GM18498 (cell line): ENCODE data around the gene SKOR1.
A peak's percentile ranks its signal among the peaks of the same experiment; 100 is the strongest.

Experiments
- ATAC-seq: cut with Tn5 transposase; IDR thresholded peaks from one replicate; pipeline ENCODE4 v1.9.1; 2021; ENCODE audit warnings: mild to moderate bottlenecking, moderate library complexity; ENCODE audit not compliant: unreplicated experiment

SKOR1 gene

DNA sequence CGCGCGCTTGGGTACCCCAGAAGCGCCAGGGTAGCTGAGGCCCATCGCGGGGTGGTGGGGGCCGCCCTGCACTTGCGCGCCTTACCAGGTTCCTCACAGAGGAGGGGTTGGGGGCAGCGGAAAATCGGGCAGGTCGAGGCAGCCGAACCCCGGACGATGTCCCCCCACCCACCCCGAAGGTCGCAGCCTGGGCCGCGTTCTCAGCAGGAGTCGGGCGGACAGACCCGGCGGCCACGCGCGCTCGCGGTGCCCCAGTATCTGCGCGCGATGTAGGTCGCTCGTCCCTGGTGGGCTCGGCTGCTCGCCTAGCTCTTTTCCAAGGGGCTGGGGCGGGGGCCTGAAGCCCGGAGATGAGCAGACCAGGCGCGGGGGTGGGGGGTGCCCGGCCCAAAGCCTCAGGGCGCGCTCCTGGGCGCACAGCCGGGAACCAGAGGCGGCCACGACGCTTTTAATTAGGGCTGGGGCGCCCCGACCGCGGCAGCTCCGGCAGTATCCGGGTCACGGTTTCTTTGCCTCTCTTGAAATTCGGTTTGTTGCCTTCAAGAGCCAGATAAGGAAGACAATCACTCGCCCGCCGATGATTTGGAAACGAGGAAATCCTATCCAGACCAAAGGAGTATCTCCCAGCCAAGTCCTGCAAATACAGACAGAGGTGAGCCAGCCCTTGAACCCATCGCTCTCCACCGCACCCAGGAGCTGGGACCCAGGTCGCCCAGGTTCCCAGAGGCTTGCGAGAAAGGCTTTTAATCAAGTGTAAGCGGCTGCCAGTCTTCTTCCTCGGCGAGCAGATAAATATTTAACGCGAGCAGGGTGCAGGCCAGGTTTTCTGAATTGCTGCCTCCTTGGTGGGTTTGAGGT lies 4.6 kb downstream of the SKOR1 start:
- ATAC-seq, result no peak

DNA sequence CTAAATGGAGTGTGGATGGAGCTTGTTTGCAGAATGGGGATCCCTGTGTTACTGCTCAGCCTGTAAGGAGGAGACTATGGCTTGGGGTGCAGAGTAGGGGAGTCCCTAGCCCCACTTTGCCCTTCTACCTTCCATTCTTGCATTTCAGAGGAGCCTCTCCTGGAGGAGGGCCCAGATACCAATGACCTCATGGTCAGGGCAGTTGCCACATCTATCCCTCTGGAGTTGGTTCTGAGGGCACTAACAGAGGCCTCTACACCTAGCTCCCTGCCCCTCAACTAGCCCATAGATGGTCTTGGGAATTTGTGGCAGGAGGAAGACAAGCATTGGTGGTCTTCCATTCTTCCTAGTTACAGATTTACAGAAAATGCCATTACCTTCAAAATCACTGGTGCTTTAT lies 6.1 kb downstream of the SKOR1 start:
- no peak for ATAC-seq

- no peak for ATAC-seq
These were observed 6.8 kb downstream of the SKOR1 start for GRCh38 chr15:67832031-67832551.

GRCh38 chr15:67832897-67833709 lies 7.8 kb downstream of the SKOR1 start:
- no peak for ATAC-seq

DNA sequence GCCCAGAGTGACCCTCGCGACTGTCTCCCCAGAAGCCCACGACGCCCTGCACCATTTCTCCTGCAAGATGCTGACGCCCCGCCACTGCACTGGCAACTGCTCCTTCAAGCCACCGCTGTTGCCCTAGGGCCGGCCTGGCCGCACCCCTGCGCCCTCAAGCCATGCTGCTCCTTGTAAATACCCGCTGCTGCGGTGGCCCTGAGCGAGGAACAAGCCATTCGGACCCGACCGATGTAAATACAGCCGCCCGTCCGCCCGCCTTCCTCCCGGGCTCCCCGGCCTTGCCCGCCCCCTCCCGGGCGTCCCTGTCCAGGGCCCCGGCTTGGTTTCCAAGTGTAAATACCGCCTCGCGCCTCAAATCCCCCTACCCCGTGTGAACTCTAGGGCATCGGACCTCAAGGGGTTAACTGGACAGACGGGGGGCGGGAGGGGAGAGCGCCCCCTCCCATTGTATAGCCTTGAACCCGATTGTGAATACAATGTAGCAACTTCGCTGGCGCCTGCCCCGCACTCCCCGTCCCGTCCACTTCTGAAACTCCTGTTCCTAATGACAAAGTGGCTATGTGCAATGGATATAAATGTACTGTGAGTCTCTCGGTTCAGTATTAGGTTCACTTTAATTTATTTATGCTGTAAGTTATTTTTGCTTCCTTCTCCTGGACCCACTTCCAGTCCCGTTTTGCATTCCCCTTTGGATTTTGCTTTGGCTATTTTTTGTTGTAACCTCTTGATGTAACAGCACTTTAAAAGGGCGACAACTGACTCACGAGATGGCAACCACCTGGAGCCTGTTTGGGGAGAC lies 8.6 kb downstream of the SKOR1 start:
- no peak for ATAC-seq

DNA sequence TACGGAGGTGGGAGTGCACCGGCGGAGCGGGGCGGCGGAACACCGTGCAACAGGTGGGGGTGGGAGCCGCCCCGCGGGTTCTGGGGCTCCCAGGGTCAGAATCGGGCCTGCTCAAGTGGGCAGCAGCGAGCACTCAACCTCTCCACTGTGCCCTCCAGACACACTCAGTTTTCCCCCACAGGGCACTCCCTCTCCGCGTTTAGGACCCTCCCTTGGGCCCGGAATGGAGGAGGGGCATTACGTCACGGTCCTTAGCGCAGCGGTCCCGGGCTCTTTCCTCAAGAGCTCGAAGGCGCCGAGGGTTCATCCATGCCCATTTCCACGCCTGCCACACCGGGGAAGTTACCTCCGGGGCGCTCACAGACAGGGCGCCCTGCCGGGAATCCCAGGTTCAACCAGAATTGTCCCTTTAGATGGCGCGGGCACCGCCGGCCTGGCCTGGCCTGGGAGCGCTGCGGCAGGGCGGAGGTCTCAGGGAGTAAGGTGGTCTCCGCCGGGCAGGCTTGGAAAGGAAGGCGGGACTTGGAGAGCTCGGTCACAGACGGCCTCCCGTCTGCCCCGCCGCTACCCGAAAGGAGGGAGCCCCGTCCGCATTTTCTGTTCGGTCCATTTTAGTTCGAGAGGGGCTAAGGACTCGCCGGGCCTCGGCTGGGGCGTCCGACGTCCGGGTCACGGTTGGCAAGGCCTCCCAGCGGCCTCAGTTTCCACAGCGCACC lies 9.4 kb downstream of the SKOR1 start:
- no peak for ATAC-seq

- no peak for ATAC-seq
These were observed 10.2 kb downstream of the SKOR1 start for GRCh38 chr15:67835297-67836133.

- no peak for ATAC-seq
These were observed 10.8 kb downstream of the SKOR1 start for GRCh38 chr15:67836134-67836455.

DNA sequence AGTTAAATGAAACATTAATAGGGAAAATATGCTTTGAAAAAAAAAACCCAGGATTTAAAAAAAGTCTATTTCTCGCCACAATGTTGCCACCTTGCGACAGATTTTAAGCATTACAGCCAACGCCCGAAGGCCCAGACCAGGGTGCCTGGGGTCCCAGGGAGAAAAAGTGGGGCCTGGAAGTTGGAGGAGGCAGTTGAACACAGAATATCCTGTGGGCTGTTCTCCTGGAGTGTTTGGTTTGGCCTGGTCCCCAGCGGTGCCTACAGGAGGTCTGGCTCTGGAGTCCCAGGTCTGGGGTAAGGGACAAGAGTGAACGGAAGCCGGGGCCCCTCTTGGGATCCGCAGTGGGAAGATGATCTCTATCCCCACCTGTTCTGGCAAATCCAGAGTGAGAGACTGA lies 11.2 kb downstream of the SKOR1 start:
- ATAC-seq, result no peak

GRCh38 chr15:67836955-67837354 lies 11.6 kb downstream of the SKOR1 start:
- no peak for ATAC-seq

GRCh38 chr15:67838789-67839332 lies 13.6 kb downstream of the SKOR1 start:
- no peak for ATAC-seq

DNA sequence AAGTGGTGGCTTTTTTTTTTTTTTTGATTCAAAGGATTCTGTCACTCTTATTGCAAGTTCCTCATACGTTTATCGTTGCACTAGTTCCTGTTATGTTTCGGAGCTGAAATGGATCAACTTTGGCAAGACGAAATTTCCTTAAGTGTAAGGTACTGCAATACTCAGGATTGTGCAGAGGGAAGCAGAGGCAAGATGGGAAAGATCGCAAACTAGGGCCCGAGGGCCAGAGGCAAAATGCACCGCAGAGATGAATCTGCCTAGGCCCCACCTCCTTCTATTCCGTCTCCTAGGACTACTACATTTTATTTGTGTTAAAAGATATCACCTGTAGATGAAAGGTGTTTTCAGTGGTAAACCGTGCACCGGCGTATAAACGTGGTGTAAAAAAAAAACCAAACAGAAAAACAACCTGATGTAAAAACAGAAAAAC lies 14.2 kb downstream of the SKOR1 start:
- peak; percentile 17 for ATAC-seq

- ATAC-seq, result peak; percentile 81
These were observed 14.8 kb downstream of the SKOR1 start, which contains the start of gene RNU6-1 for GRCh38 chr15:67839929-67840748. Gene RNU6-1 (minus strand): TSS chr15:67840045.

GRCh38 chr15:67840749-67841512 lies 15.6 kb downstream of the SKOR1 start:
- no peak for ATAC-seq

- ATAC-seq, result no peak
These were observed 16.1 kb downstream of the SKOR1 start for GRCh38 chr15:67841513-67841762.

DNA sequence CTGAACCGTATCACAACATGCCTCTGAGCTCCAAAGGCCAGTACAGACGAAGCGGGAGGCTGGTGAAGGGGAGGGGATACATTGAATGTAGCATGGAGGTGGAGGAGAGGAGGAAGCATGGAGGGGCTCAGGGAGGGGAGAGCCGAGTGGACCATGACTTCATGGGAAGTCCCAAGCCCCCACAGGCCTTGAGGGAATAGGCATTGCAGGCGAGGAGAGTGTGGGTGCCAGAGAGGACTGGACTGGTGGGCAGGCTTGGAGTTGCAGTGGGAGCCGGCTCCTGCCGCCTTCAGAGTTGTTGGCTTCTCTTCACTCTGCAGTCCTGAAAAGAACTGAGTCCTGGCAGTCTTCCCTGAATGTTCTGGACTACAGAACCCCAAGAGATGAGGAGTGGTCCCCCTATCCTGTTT lies 17.8 kb downstream of the SKOR1 start:
- no peak for ATAC-seq

DNA sequence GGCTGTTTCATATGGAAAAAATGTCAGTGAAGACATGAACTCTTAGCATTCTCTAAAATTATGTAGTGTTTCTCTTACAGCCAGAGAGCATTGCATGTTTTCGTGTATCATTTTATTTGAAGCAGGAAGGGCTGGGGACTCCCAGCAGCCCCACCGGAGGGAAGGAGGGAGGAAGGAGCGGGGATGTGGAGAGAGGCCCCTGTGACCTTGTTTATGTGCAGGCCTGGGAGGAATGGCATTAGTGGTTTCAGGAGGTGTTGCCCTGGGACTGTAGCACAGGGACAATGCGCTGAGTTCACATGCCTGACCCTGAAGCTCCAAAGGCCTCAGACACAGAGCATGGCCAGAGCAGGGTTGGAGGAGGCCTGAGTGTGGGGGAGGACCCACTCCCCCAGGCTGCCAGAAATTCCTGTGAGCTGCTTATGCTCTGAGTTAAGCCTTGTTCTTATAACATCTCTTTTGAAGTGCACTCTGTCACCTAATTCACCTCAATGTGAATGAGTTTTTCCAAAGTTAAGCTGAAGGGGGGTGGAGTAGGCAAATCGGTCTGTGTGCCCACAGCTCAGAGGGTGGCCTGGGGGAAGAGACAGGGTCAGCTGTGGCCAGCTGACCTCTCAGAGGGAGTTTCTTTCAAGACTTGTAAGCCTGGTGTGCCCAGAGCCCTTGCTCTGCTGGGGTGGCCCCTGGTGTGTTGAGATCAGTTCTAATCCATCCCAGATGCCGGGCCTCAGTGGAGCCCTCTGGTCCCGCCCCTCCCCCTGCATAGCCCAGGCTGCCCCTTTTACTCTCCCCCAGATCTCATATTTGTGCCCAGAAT lies 18.5 kb downstream of the SKOR1 start:
- no peak for ATAC-seq
